Trophoblast cell (in vitro differentiated cells and primary cell): Measurements from ENCODE around the gene THAP11.

Experiments used
- DNase-seq, 2 donors: peaks; one replicate each; pipeline ENCODE4 v3.0.0-alpha.2; 2016
- H2AFZ ChIP-seq: 2 replicates; pipeline ENCODE4 v1.6.1; 2013; ENCODE audit warnings: low read length, moderate library complexity, mild to moderate bottlenecking; ENCODE audit not compliant: insufficient read depth, poor library complexity
- H2AK5ac ChIP-seq: 2 replicates; pipeline ENCODE4 v1.6.1; 2013; ENCODE audit warnings: mild to moderate bottlenecking, low read length
- H2BK120ac ChIP-seq: 2 replicates; pipeline ENCODE4 v1.6.1; 2013; ENCODE audit warnings: low read length, mild to moderate bottlenecking, moderate library complexity; ENCODE audit not compliant: insufficient read depth, poor library complexity
- H2BK12ac ChIP-seq: 2 replicates; pipeline ENCODE4 v1.6.1; 2013; ENCODE audit warnings: mild to moderate bottlenecking, low read length, moderate library complexity
- H2BK5ac ChIP-seq: 2 replicates; pipeline ENCODE4 v1.6.1; 2013; ENCODE audit warnings: low read length, low read depth, moderate library complexity, mild to moderate bottlenecking; ENCODE audit not compliant: poor library complexity
- H3K14ac ChIP-seq: 2 replicates; pipeline ENCODE4 v1.6.1; 2013; ENCODE audit warnings: mild to moderate bottlenecking, low read length
- H3K18ac ChIP-seq: 2 replicates; pipeline ENCODE4 v1.6.1; 2013; ENCODE audit warnings: mild to moderate bottlenecking, low read length
- H3K23ac ChIP-seq: 2 replicates; pipeline ENCODE4 v1.6.1; 2013; ENCODE audit warnings: low read length
- H3K27ac ChIP-seq: 2 replicates; pipeline ENCODE4 v1.5.1; 2013; ENCODE audit warnings: low read depth, mild to moderate bottlenecking, inconsistent platforms, low read length, moderate library complexity
- H3K27me3 ChIP-seq: 2 replicates; pipeline ENCODE4 v1.6.1; 2013; ENCODE audit warnings: inconsistent platforms, mild to moderate bottlenecking, low read length, moderate library complexity; ENCODE audit not compliant: insufficient read depth
- H3K36me3 ChIP-seq, 2 experiments: 1 replicate in 1 of 2; 2 replicates in 1 of 2; pipeline ENCODE4 v1.6.1; 2013; ENCODE audit warnings: low read length in 2 of 2, mild to moderate bottlenecking in 2 of 2, moderate library complexity in 1 of 2; ENCODE audit not compliant: insufficient read depth in 2 of 2, control insufficient read depth in 1 of 2
- H3K4ac ChIP-seq: 2 replicates; pipeline ENCODE4 v1.6.1; 2013; ENCODE audit warnings: low read depth, mild to moderate bottlenecking, low read length, moderate library complexity
- H3K4me1 ChIP-seq, 2 experiments: 1 replicate in 1 of 2; 2 replicates in 1 of 2; pipeline ENCODE4 v1.6.1; 2013; ENCODE audit warnings: low read length in 2 of 2, mild to moderate bottlenecking in 2 of 2, moderate library complexity in 1 of 2; ENCODE audit not compliant: insufficient read depth in 2 of 2, control insufficient read depth in 1 of 2
- H3K4me2 ChIP-seq: 2 replicates; pipeline ENCODE4 v1.6.1; 2013; ENCODE audit warnings: inconsistent platforms, mild to moderate bottlenecking, low read length, moderate library complexity
- H3K4me3 ChIP-seq: 2 replicates; pipeline ENCODE4 v1.5.1; 2013; ENCODE audit warnings: mild to moderate bottlenecking, low read depth, low read length, inconsistent platforms
- H3K79me1 ChIP-seq: one replicate; pipeline ENCODE4 v1.6.1; 2013; ENCODE audit warnings: low read length
- H3K79me2 ChIP-seq: 2 replicates; pipeline ENCODE4 v1.6.1; 2013; ENCODE audit warnings: low read length, mild to moderate bottlenecking; ENCODE audit not compliant: control insufficient read depth, insufficient read depth, poor library complexity
- H3K9ac ChIP-seq: 2 replicates; pipeline ENCODE4 v1.6.1; 2013; ENCODE audit warnings: mild to moderate bottlenecking, low read length
- H3K9me3 ChIP-seq: 2 replicates; pipeline ENCODE4 v1.6.1; 2013; ENCODE audit warnings: low read depth, mild to moderate bottlenecking, control low read depth, inconsistent platforms, low read length; ENCODE audit not compliant: insufficient read depth
- H4K12ac ChIP-seq: 2 replicates; pipeline ENCODE4 v1.6.1; 2013; ENCODE audit warnings: low read depth, mild to moderate bottlenecking, low read length, moderate library complexity
- H4K8ac ChIP-seq: 2 replicates; pipeline ENCODE4 v1.6.1; 2013; ENCODE audit warnings: low read depth, mild to moderate bottlenecking, low read length, moderate library complexity
- H4K91ac ChIP-seq: one replicate; pipeline ENCODE4 v1.6.1; 2013; ENCODE audit warnings: low read depth, mild to moderate bottlenecking, low read length, moderate library complexity
- WGBS: extraction: QIAGEN DNeasy Blood & Tissue Kit; methylation state at CpG from one replicate; pipeline ENCODE4 v1.1.7; 2013; ENCODE audit warnings: missing lambda C conversion rate; ENCODE audit not compliant: insufficient read length, insufficient coverage; ENCODE audit errors: extremely low coverage; 5-methylcytosine and 5-hydroxymethylcytosine counted together

The THAP11 gene

GRCh38 chr16:67879462-67879861, 37.3 kb downstream of the THAP11 start:
- Histone ChIP-seq H3K9ac (no peak overlapping the region), H3K27me3 (no peaks in the 10 kb centered on the region), H2BK120ac (no peak overlapping the region), H3K36me3 (peaks cover 80 to 84% of the 10 kb centered on the region in 2 experiments), H3K9me3 (peaks cover 6% of the 10 kb centered on the region), H4K12ac (no peak overlapping the region), H2AK5ac (no peak overlapping the region), H3K4me3 (no peak overlapping the region), H4K8ac (no peak overlapping the region), H3K27ac (no peak overlapping the region), H3K4ac (no peak overlapping the region), H2BK12ac (no peak overlapping the region), H3K79me2 (no peaks in the 10 kb centered on the region), H2BK5ac (no peak overlapping the region), H3K4me1 (peaks cover 17 to 18% of the 10 kb centered on the region in 2 experiments), H3K79me1 (no peaks in the 10 kb centered on the region), H3K18ac (no peak overlapping the region), H2AFZ (no peak overlapping the region), H3K23ac (no peak overlapping the region), H4K91ac (no peak overlapping the region), H3K14ac (no peak overlapping the region), H3K4me2 (no peak overlapping the region)
- WGBS: no CpG with 5 or more reads among the region's 12 CpGs
- DNase-seq: no peak

- no CpG with 5 or more reads among the region's 5 CpGs for WGBS
- H3K14ac ChIP-seq: no peak overlapping the region
Observed at GRCh38 chr16:67879936-67880335, 37.8 kb downstream of the THAP11 start.

GRCh38 chr16:67880584-67880983, 38.5 kb downstream of the THAP11 start:
- Histone ChIP-seq H3K18ac (no peak overlapping the region), H2BK12ac (no peak overlapping the region), H2AFZ (no peak overlapping the region), H3K36me3 (peaks cover 80 to 83% of the 10 kb centered on the region in 2 experiments), H3K14ac (no peak overlapping the region), H3K27ac (no peak overlapping the region), H2BK120ac (no peak overlapping the region), H2AK5ac (no peak overlapping the region), H3K27me3 (no peaks in the 10 kb centered on the region), H3K23ac (no peak overlapping the region), H3K79me1 (no peaks in the 10 kb centered on the region), H3K4ac (no peak overlapping the region), H4K12ac (no peak overlapping the region), H3K4me1 (peaks cover 20 to 25% of the 10 kb centered on the region in 2 experiments), H3K79me2 (no peaks in the 10 kb centered on the region), H3K9me3 (peaks cover 6% of the 10 kb centered on the region), H3K4me2 (no peak overlapping the region), H4K91ac (no peak overlapping the region), H4K8ac (no peak overlapping the region), H2BK5ac (no peak overlapping the region), H3K4me3 (no peak overlapping the region), H3K9ac (no peak overlapping the region)
- no CpG with 5 or more reads among the region's 13 CpGs for WGBS
- no peak for DNase-seq

More at GRCh38 chr16:67879936-67880335, 37.8 kb downstream of the THAP11 start:
- H3K4me3 ChIP-seq: no peak overlapping the region
- H3K18ac ChIP-seq: no peak overlapping the region
- H3K4ac ChIP-seq: no peak overlapping the region
- H3K36me3 ChIP-seq: peaks cover 80 to 84% of the 10 kb centered on the region in 2 experiments
- no peaks in the 10 kb centered on the region for H3K27me3 ChIP-seq
- no peak for DNase-seq
- H3K4me1 ChIP-seq: peaks cover 19 to 22% of the 10 kb centered on the region in 2 experiments
- H3K79me1 ChIP-seq: no peaks in the 10 kb centered on the region
- peaks cover 6% of the 10 kb centered on the region for H3K9me3 ChIP-seq
- no peak overlapping the region for H2AFZ ChIP-seq
- no peak overlapping the region for H2BK12ac ChIP-seq
- no peak overlapping the region for H2BK120ac ChIP-seq
- H3K23ac ChIP-seq: no peak overlapping the region
- H4K12ac ChIP-seq: no peak overlapping the region
- no peak overlapping the region for H2BK5ac ChIP-seq
- H3K27ac ChIP-seq: no peak overlapping the region
- no peaks in the 10 kb centered on the region for H3K79me2 ChIP-seq
- H3K4me2 ChIP-seq: no peak overlapping the region
- no peak overlapping the region for H2AK5ac ChIP-seq
- no peak overlapping the region for H4K8ac ChIP-seq
- H4K91ac ChIP-seq: no peak overlapping the region
- H3K9ac ChIP-seq: no peak overlapping the region

- H3K23ac ChIP-seq: no peak overlapping the region
- no peaks in the 10 kb centered on the region for H3K79me2 ChIP-seq
- no CpG with 5 or more reads among the region's 21 CpGs for WGBS
- no peak overlapping the region for H4K91ac ChIP-seq
- no peak for DNase-seq
- no peak overlapping the region for H3K27ac ChIP-seq
- peaks cover 6% of the 10 kb centered on the region for H3K9me3 ChIP-seq
- H2BK5ac ChIP-seq: no peak overlapping the region
- H3K4me1 ChIP-seq: peaks cover 20 to 25% of the 10 kb centered on the region in 2 experiments
- no peak overlapping the region for H2AFZ ChIP-seq
- H4K8ac ChIP-seq: no peak overlapping the region
- peaks cover 76 to 78% of the 10 kb centered on the region in 2 experiments for H3K36me3 ChIP-seq
- H3K4ac ChIP-seq: no peak overlapping the region
- no peaks in the 10 kb centered on the region for H3K27me3 ChIP-seq
- no peak overlapping the region for H3K14ac ChIP-seq
- H3K79me1 ChIP-seq: peaks cover 2% of the 10 kb centered on the region
- no peak overlapping the region for H4K12ac ChIP-seq
- H3K9ac ChIP-seq: no peak overlapping the region
- no peak overlapping the region for H2BK12ac ChIP-seq
- H2AK5ac ChIP-seq: no peak overlapping the region
- no peak overlapping the region for H3K4me3 ChIP-seq
- H2BK120ac ChIP-seq: no peak overlapping the region
- H3K18ac ChIP-seq: no peak overlapping the region
- no peak overlapping the region for H3K4me2 ChIP-seq
Observed at GRCh38 chr16:67881621-67882161, 39.6 kb downstream of the THAP11 start.
